KMS-11 (cell line): ENCODE results near the gene CLMN.

ENCODE experiments used
- H2AFZ ChIP-seq: fragments of 200-600 bp; sonication (generic); 2 replicates; pipeline ENCODE4 v1.6.1; 2016; ENCODE audit warnings: antibody characterized with exemption, mixed run types, low read depth
- H3K27ac ChIP-seq: fragments of 200-600 bp; sonication (generic); 2 replicates; pipeline ENCODE4 v1.6.1; 2016; ENCODE audit warnings: mild to moderate bottlenecking, mixed run types
- H3K27me3 ChIP-seq: fragments of 200-600 bp; sonication (generic); 2 replicates; pipeline ENCODE4 v1.6.1; 2017; ENCODE audit warnings: mild to moderate bottlenecking, low read depth, mixed run types, moderate library complexity; ENCODE audit not compliant: insufficient read depth
- H3K36me3 ChIP-seq: fragments of 200-600 bp; sonication (generic); 2 replicates; pipeline ENCODE4 v1.6.1; 2017; ENCODE audit warnings: mild to moderate bottlenecking, mixed run types; ENCODE audit not compliant: insufficient read depth
- H3K4me1 ChIP-seq: fragments of 200-600 bp; sonication (generic); 2 replicates; pipeline ENCODE4 v1.6.1; 2016; ENCODE audit warnings: mild to moderate bottlenecking, low read depth, mixed run types; ENCODE audit not compliant: poor library complexity, severe bottlenecking
- H3K4me2 ChIP-seq: fragments of 200-600 bp; sonication (generic); 2 replicates; pipeline ENCODE4 v1.7.0; 2016; ENCODE audit warnings: mild to moderate bottlenecking, mixed run types
- H3K4me3 ChIP-seq: fragments of 200-600 bp; sonication (generic); IDR thresholded peaks from 2 replicates; pipeline ENCODE4 v1.6.1; 2017; ENCODE audit warnings: low read depth, low read length, mixed read lengths; ENCODE audit not compliant: insufficient read depth
- H3K79me2 ChIP-seq: fragments of 200-600 bp; sonication (generic); 2 replicates; pipeline ENCODE4 v1.6.1; 2016; ENCODE audit warnings: low read depth, mixed run types; ENCODE audit not compliant: insufficient read depth
- H3K9ac ChIP-seq: fragments of 200-600 bp; sonication (generic); 2 replicates; pipeline ENCODE4 v1.6.1; 2016; ENCODE audit warnings: mild to moderate bottlenecking, mixed run types
- H4K20me1 ChIP-seq: fragments of 200-600 bp; sonication (generic); 2 replicates; pipeline ENCODE4 v1.6.1; 2016; ENCODE audit warnings: mild to moderate bottlenecking, mixed run types; ENCODE audit not compliant: insufficient read depth
- TF ChIP-seq, protein P1 (sequence below): fragments of 200-600 bp; sonication (generic); conservative IDR thresholded peaks from 2 replicates; pipeline ENCODE4 v1.6.1; 2017; ENCODE audit warnings: low read depth, mild to moderate bottlenecking, antibody characterized with exemption, low read length, moderate library complexity, mixed read lengths

Gene CLMN

GRCh38 chr14:95146079-95146771 is 173.5 kb downstream of the CLMN start:
- Histone ChIP-seq H3K79me2 (peaks cover 86% of the 10 kb centered on the region), H3K9ac (no peak overlapping the region), H3K4me3 (no peak overlapping the region), H4K20me1 (no peaks in the 10 kb centered on the region), H2AFZ (no peak overlapping the region), H3K4me2 (no peak overlapping the region), H3K27me3 (no peaks in the 10 kb centered on the region), H3K36me3 (no peaks in the 10 kb centered on the region), H3K4me1 (peaks cover 11% of the 10 kb centered on the region), H3K27ac (no peak overlapping the region)
- TF ChIP-seq, protein P1, sequence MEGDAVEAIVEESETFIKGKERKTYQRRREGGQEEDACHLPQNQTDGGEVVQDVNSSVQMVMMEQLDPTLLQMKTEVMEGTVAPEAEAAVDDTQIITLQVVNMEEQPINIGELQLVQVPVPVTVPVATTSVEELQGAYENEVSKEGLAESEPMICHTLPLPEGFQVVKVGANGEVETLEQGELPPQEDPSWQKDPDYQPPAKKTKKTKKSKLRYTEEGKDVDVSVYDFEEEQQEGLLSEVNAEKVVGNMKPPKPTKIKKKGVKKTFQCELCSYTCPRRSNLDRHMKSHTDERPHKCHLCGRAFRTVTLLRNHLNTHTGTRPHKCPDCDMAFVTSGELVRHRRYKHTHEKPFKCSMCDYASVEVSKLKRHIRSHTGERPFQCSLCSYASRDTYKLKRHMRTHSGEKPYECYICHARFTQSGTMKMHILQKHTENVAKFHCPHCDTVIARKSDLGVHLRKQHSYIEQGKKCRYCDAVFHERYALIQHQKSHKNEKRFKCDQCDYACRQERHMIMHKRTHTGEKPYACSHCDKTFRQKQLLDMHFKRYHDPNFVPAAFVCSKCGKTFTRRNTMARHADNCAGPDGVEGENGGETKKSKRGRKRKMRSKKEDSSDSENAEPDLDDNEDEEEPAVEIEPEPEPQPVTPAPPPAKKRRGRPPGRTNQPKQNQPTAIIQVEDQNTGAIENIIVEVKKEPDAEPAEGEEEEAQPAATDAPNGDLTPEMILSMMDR, result no peak

DNA sequence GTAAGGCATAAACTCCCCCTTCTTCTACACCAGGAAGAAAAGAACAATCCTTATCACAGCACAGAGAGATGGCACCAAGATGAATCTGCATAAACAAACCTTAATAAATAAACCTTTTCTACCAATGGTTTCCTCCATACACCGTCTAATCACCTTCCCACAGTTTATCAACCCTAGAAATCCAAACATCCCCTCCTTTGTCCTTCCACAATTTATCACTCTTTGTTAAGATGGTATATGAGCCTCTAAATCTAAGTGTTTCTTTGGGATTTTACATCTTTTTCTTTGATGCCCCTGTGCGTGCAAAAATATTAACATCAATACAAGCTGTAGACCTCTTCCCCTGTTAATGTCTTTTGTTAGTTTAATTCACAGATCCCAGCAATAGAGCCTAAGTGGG is 174.9 kb downstream of the CLMN start:
- Histone ChIP-seq H3K9ac (no peak overlapping the region), H2AFZ (no peak overlapping the region), H3K79me2 (peaks cover 81% of the 10 kb centered on the region; the same call in 1 of the 2 replicates), H3K4me1 (peaks cover 11% of the 10 kb centered on the region), H3K27ac (no peak overlapping the region), H3K36me3 (no peaks in the 10 kb centered on the region), H3K4me2 (no peak overlapping the region), H3K27me3 (no peaks in the 10 kb centered on the region), H3K4me3 (no peak overlapping the region), H4K20me1 (peaks cover 6% of the 10 kb centered on the region; the same call in 1 of the 2 replicates)
- TF ChIP-seq, protein P1, result no peak

GRCh38 chr14:95143808-95144620 is 175.7 kb downstream of the CLMN start:
- no peak overlapping the region for H3K9ac ChIP-seq
- no peak overlapping the region for H3K27ac ChIP-seq
- no peak overlapping the region for H3K4me3 ChIP-seq
- TF ChIP-seq, protein P1, result no peak
- H3K4me2 ChIP-seq, result no peak overlapping the region
- H3K36me3 ChIP-seq, result no peaks in the 10 kb centered on the region
- peaks cover 6% of the 10 kb centered on the region; the same call in 1 of the 2 replicates for H4K20me1 ChIP-seq
- no peaks in the 10 kb centered on the region for H3K27me3 ChIP-seq
- H3K79me2 ChIP-seq, result peaks cover 77% of the 10 kb centered on the region; the same call in 1 of the 2 replicates
- peaks cover 11% of the 10 kb centered on the region for H3K4me1 ChIP-seq
- H2AFZ ChIP-seq, result no peak overlapping the region

DNA sequence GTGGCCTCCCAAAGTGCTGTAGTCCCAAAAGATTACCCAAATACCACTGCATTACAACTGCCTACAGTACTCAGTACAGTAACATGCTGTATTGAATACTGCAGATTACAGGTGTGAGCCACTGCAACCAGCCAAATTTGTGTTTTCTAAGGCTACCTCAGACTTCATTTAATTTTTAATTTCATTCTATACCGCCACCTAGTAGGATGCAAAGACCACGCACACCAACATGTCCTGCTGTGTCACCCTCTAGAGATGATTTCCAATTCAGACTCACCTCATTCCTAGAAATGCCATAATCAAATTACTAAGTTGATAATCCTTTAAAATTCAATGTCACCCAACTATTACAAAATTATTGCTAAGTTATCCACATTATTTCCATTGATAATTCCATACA is 177.5 kb downstream of the CLMN start:
- Histone ChIP-seq H3K27me3 (no peaks in the 10 kb centered on the region), H3K9ac (no peak overlapping the region), H3K36me3 (no peaks in the 10 kb centered on the region), H4K20me1 (peaks cover 6% of the 10 kb centered on the region; the same call in 1 of the 2 replicates), H3K4me1 (peaks cover 11% of the 10 kb centered on the region), H2AFZ (no peak overlapping the region), H3K79me2 (peaks cover 59% of the 10 kb centered on the region; the same call in 1 of the 2 replicates), H3K4me2 (no peak overlapping the region), H3K4me3 (no peak overlapping the region), H3K27ac (no peak overlapping the region)
- TF ChIP-seq, protein P1, result no peak
